Stimulated activated CD8-positive, alpha-beta memory T cell treated with anti-CD3 and anti-CD28 coated beads, Interleukin-7, amount 100 ng/mL, for 1 hour (primary cell): Measurements from ENCODE around the gene DDAH1.

ENCODE experiments used
- DNase-seq, 2 donors: peaks; one replicate each; pipeline ENCODE4 v3.0.0-alpha.2; 2020; ENCODE audit warnings: low read depth in 2 of 2

The DDAH1 gene

DNA sequence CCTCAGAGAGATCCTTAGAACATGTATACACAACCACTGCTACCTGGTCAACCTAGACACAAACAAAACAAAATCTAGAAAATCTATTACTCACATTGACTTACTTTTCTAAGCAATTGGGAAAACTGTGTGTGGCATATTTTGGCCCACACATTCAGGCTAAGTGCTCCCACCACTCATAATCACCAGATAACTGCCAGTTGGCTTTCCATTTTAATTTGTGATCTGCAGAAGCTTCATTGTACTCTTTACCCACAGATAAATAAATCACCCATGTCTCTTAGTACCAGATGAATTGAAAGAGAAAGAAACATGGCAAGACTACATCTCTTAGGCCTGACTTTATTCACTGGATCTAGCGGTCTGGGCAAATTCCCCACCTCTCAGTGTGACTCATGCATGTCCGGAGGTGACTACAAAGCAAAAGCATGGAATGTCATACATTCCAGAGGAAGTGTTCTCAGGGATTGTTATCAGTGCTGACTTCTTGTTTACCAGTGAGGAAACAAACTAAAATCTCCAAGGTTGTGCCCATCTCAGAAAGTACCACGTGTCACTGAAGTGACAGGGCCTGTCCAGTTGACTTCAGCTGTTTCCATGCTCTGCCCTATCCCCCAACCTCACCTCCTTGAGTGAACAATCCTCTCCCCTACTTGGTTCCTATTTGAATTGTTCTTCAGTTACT, 136.1 kb downstream of the DDAH1 start:
- DNase-seq: no peak

DNA sequence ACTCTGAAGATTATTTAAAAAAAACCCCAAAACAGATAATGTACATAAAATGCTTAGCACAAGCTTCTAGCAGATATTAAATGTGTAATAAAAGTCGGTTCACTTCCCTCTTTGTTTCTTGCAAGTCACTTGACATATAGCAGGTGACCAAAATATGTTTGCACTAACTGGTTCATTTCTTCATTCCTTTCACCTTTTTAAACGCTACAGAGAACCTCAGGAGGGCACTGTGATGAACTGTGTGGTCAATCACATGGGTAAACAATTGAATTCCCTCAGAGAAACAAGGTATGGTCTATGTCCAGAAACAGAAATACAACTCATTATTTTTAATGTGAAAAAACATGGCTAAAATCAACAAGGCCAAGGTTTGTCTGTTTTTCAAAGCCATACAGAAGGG, 137.2 kb downstream of the DDAH1 start:
- DNase-seq: no peak

GRCh38 chr1:85326851-85327250, 138.1 kb downstream of the DDAH1 start:
- DNase-seq: no peak

- no peak for DNase-seq
Observed at GRCh38 chr1:85326336-85326735, 138.6 kb downstream of the DDAH1 start.

- no peak for DNase-seq
Observed at GRCh38 chr1:85325920-85326319, 139.0 kb downstream of the DDAH1 start.

- no peak for DNase-seq
Observed at GRCh38 chr1:85323770-85324169, 141.2 kb downstream of the DDAH1 start.

GRCh38 chr1:85322655-85323054, 142.3 kb downstream of the DDAH1 start:
- DNase-seq: no peak

DNA sequence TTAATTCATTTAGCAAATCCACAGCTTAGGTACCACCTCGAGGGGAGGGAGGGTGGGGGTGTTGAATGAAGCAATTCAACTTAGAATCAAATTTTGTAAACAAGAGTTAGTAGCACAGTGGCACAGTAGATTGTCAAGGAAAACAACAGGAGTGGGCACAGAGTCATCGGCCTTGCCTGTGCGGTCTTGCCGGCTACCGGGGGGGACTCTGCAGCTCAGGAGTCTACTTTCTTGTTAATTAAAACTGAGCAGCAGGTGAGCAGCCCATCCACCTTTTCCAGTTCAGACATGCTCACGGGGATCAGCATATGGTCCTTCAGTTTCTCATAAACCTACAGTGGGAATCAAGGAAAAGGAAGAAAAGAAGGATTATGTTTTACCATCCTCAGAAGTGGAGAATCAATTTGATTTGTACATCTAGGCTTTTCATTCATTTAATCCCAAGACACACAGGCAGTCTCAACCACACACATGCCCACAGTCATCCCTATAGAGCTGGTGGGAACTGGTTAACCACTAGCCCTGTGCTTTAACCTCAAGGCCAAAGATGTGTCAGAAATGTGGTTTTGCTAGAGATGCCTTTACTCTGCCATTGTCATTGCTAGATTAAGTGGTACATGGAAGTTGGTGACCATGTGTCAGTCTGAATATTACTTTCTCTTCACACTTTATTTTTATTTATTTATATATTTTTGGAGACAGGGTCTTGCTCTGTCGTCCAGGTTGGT, 143.6 kb downstream of the DDAH1 start:
- no peak for DNase-seq

DNA sequence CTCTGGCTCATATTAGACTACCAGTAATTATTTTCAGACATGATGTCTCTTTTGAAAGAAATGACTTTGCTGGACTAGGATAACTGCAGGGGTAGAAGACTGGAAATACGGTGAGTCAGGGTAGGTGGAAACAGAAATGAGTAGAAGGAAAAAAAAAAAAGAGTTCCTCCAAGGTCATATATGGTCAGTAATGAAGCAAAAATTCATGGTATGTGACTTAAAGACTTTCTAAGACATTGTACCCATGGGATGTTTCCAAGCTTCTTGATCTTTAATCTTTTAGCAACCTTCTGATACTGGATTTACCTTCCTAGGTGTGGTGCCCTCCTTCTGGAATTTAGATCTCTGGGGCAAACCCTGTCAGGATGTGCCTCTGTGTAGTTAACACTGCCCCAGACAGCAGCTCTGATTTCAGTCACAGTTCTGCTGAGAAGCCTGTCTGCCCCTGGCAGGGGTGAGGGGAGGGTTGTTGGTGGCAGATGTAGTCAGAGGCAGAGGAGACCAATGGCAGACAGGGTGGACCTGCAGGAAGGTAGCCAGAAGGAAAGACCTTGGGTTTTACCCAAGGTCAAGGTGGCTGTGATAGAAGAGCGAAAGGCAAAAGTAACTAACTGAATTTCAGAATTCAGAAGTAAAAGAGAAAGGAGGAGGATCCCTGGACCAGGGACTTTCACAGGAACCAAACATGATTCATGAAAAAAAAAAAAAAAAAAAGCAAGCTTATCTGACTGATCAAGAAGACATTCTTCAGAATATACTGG, 144.4 kb downstream of the DDAH1 start:
- DNase-seq: no peak

DNA sequence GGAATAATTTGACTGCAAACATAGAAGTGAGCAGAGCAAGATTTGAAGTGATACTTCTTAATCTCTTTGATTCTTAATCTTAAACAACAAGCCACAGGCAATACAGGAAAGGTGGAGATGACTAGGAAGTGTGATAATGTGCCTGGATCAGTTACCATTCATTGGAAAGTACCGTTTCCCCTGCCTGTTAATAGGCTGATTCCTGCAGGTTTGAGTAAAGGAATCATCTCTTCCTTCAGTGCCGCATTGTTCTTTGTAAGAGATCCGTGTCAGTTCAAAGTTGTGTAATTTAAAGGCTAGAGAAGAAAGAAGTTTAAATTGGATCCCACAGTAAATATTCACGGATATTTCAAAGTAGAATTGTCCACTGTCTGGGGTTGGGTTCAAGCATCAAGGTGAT, 145.0 kb downstream of the DDAH1 start:
- no peak for DNase-seq

DNA sequence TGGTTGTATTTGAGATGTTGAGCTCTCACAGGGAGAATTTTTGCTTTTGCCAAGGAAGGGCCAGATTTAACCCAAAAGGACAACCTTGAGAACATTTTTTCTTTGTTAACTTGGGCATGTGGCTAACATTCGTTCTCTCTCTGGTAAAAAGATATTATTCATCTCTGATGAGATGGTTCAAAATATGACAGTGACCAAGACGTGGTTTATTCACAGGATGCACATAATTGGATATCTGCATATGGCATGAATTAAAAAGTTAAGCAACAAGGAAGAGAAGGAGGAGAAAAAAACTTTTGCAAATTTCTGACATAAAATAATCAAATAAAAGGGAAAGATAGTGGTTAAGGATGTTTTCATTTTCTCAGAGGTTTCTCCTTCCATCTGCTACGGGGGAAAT, 145.5 kb downstream of the DDAH1 start:
- DNase-seq: no peak

- no peak for DNase-seq
Observed at GRCh38 chr1:85318217-85318616, 146.7 kb downstream of the DDAH1 start.

GRCh38 chr1:85317560-85317959, 147.4 kb downstream of the DDAH1 start:
- no peak for DNase-seq

DNA sequence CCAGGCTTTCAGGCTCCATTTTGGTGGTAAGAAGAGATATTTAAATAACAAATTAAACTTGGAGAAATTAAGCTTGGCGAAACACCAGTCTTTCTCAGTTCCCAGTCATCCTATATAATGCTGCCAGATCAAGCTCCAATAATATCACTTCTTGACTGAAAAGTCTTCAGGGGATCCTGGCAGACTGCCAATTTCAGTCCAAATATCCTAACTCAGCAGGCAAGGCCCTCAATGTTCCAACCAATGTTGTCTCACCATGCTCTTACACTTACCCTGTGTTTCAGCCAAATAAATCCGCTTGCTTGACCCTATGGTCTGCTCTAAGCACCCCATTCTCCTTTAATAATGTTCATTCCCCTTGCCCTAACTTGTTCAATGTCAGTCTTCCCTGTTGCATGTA, 148.6 kb downstream of the DDAH1 start:
- DNase-seq: no peak

DNA sequence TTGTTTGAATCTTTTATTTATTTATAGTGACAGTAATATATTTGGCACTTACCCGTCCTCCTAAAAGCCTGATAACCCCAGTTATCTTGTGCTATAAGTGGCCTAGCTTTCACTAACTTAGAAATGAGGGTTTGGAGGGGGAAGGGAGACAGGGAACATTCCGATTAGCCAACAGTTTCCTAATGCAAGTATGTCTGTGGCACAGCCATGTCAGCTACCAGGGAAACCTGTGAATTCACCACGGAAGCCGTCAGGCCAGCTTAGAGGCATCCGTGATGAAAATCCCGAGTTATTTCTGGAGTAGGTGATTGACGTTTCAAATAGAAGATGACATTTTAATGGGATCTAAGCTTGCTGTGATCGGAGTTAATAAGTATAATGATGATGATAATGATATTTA, 149.2 kb downstream of the DDAH1 start:
- DNase-seq: no peak

- DNase-seq: no peak
Observed at GRCh38 chr1:85314726-85315125, 150.2 kb downstream of the DDAH1 start.

GRCh38 chr1:85313888-85314696, 150.9 kb downstream of the DDAH1 start:
- no peak for DNase-seq

GRCh38 chr1:85311818-85312217, 153.1 kb downstream of the DDAH1 start:
- no peak for DNase-seq

DNA sequence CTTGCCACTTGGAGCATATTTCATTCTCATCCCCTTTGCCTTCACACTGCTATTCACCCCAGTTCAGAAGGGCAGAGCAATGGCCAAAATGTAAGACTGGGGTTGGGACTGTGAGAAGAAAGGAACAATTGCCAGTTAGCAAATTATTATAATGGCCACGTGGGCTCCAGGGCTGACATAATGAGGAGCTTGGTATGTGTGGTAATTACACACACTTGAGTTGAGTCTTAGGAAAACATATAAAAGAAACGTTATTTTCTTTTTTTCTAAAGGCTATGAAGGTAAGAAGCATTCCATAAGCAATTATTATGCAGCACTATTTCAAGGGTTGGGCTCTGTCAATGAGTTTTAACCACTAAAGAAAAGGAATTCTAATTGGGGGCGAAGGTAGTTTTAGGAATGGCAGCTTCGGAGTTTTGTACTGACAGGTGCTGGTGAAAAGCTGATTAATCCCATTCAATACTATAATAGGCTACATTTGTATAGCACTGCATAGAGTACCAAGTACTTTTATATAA, 156.1 kb downstream of the DDAH1 start:
- no peak for DNase-seq

DNA sequence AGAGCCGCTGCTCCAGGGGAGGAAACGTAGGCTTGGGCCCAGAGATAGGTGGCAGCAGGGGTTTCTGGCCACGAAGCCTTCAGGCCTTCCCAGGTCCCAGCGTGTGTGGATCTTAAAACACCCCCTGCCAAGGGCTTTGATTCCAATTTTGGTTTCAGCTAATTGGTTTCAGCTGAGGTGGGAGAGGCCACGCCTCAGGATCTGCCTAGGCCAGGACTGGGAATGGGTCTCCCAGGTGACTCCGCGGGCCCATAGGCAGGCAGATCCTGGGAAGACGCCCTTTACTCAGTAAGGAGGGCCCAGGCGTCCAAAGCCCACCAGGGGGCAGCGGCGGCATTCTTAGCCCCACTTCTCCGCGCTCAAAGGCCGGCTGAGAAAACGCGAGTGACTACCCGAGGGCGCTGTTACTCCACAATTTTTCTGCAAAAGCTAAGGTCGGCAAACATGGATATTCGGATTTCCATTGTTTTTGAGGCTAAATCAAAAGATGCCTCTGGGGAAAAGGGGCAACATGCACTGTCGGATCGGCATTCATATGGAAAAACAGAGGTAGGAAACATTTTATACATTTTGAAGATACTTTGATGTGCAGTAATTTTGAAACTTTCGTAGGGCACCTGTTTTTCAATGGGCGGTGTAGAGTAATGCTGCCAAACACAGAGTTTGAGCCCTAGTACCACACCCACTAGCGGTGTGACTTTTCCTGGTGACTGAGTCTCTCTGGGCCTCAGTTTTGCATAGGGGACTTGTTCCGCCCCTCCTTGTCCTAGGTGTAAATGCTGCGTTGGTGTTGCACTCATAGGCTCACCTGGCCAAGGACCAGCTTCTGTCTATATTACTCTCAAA, 156.7 kb downstream of the DDAH1 start:
- peak; percentile 35 to 45 for DNase-seq

DNA sequence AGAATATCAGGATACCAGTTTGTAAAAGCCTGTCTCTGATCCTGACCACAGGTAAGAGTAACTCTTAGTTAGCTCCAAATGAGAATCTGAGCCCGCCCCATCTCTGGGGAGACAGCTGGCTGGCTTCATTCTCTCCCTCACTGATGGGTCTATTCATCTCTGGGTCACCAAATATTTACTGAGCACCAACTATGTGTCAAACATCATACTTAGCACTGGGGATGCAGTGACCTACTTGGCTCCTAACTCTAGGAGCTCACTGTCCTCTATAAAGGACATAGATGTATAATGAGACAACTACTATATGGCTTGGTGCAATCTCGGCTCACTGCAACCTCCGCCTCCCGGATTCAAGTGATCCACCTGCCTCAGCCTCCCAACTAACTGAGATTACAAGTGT, 158.7 kb downstream of the DDAH1 start:
- DNase-seq: no peak
